Activated naive CD8-positive, alpha-beta T cell treated with anti-CD3 and anti-CD28 coated beads, Interleukin-2, amount 10 ng/mL, durations not matched to agents 7 days and 5 days (primary cell): ENCODE measurements around the gene TMC4. TPM values are rescaled to one million over a fixed set of nuclear protein-coding genes. Genes with fewer than 3 reads are reported as not detected.
A peak's percentile ranks its signal among the peaks of the same experiment; 100 is the strongest.
"Not testable (repeated sequence)": the region's sequence is repeated elsewhere in the genome, so short reads cannot be mapped to it uniquely, and the experiment has no call there.

Source experiments
- ATAC-seq: fragments of 150-1000 bp; cut with Tn5 transposase; one replicate; pipeline ENCODE4 v1.10.0; 2021; ENCODE audit warnings: low read depth, moderate library complexity
- POLR2A ChIA-PET: fragments of 350-600 bp; sonication (Branson Sonifier 250); formaldehyde crosslinking; loops from one replicate; lab custom pipeline; 2021; ENCODE audit warnings: antibody characterized with exemption; lab: Charles Lee
- DNase-seq: peaks from one replicate; pipeline ENCODE4 v3.0.0; 2021
- H3K27ac Mint-ChIP-seq: one replicate; pipeline ENCODE4 v1.8.0; 2022; ENCODE audit warnings: mild to moderate bottlenecking, mixed read lengths
- H3K27me3 Mint-ChIP-seq: one replicate; pipeline ENCODE4 v1.8.0; 2022; ENCODE audit warnings: mild to moderate bottlenecking, moderate library complexity, mixed read lengths
- H3K36me3 Mint-ChIP-seq: one replicate; pipeline ENCODE4 v1.8.0; 2021; ENCODE audit warnings: mild to moderate bottlenecking, mixed read lengths
- H3K4me1 Mint-ChIP-seq: one replicate; pipeline ENCODE4 v1.8.0; 2021; ENCODE audit warnings: mixed read lengths
- H3K4me3 Mint-ChIP-seq: one replicate; pipeline ENCODE4 v1.8.0; 2022; ENCODE audit warnings: mild to moderate bottlenecking, moderate library complexity, mixed read lengths
- H3K9me3 Mint-ChIP-seq: one replicate; pipeline ENCODE4 v1.8.0; 2021; ENCODE audit warnings: mixed read lengths
- total RNA-seq, 2 experiments: library from RNA; stranded (reverse); gene quantifications; one replicate each; pipeline ENCODE4 v1.2.3, GENCODE V29; 2021

The TMC4 gene
- total RNA-seq, 2 experiments from 2014 or later, result 1.7 to 3.0 TPM

- no peak overlapping the region for H3K27ac Mint-ChIP-seq
- H3K4me1 Mint-ChIP-seq, result peaks cover 17% of the 10 kb centered on the region
- no peak for ATAC-seq
- no peak overlapping the region for H3K4me3 Mint-ChIP-seq
- H3K27me3 Mint-ChIP-seq, result no peaks in the 10 kb centered on the region
- POLR2A ChIA-PET, result no interaction called here
- H3K9me3 Mint-ChIP-seq, result no peaks in the 10 kb centered on the region
- peaks cover 18% of the 10 kb centered on the region for H3K36me3 Mint-ChIP-seq
- no peak for DNase-seq
Observed at GRCh38 chr19:54197121-54197520, 24.2 kb upstream of the TMC4 start.

GRCh38 chr19:54196536-54196935 lies 23.6 kb upstream of the TMC4 start:
- DNase-seq, result no peak
- Mint-ChIP-seq H3K36me3 (peaks cover 13% of the 10 kb centered on the region), H3K27me3 (no peaks in the 10 kb centered on the region), H3K4me1 (peaks cover 17% of the 10 kb centered on the region), H3K4me3 (no peak overlapping the region), H3K27ac (no peak overlapping the region), H3K9me3 (no peaks in the 10 kb centered on the region)
- POLR2A ChIA-PET, result no interaction called here
- no peak for ATAC-seq

- H3K9me3 Mint-ChIP-seq, H3K4me3 Mint-ChIP-seq, POLR2A ChIA-PET, ATAC-seq, H3K27ac Mint-ChIP-seq, H3K27me3 Mint-ChIP-seq, DNase-seq, H3K36me3 Mint-ChIP-seq: not testable (repeated sequence)
- peaks cover 14% of the 10 kb centered on the region for H3K4me1 Mint-ChIP-seq
Observed at GRCh38 chr19:54194463-54194862, 21.5 kb upstream of the TMC4 start.

- Mint-ChIP-seq H3K36me3 (peaks cover 9% of the 10 kb centered on the region), H3K27me3 (no peaks in the 10 kb centered on the region), H3K4me3 (peak overlapping the region; percentile 18), H3K27ac (no peak overlapping the region), H3K9me3 (no peaks in the 10 kb centered on the region), H3K4me1 (peaks cover 14% of the 10 kb centered on the region)
- no peak for DNase-seq
- no peak for ATAC-seq
- POLR2A ChIA-PET, result interaction anchor here (1.8 to 6.7 kb wide), 4 partner anchors 7 to 78 kb away, joined by 7 to 106 read pairs (median 13); partner anchors contain the start of genes PRPF31, RPS9 and TFPT
Observed at GRCh38 chr19:54193011-54193410, 20.1 kb upstream of the TMC4 start.

GRCh38 chr19:54191811-54192453 lies 19.0 kb upstream of the TMC4 start:
- peak overlapping the region; percentile 81 for H3K27ac Mint-ChIP-seq
- H3K27me3 Mint-ChIP-seq, result no peaks in the 10 kb centered on the region
- peaks cover 22% of the 10 kb centered on the region for H3K4me1 Mint-ChIP-seq
- no peak for ATAC-seq
- peak overlapping the region; percentile 93 for H3K4me3 Mint-ChIP-seq
- H3K9me3 Mint-ChIP-seq, result no peaks in the 10 kb centered on the region
- peaks cover 9% of the 10 kb centered on the region for H3K36me3 Mint-ChIP-seq
- POLR2A ChIA-PET, result interaction anchor here (1.0 to 6.7 kb wide), 6 partner anchors 8 to 1089 kb away, joined by 3 to 106 read pairs (median 10); partner anchors contain the start of genes LENG1, PRPF31, RPS9 and TFPT
- DNase-seq, result no peak

- H3K4me1 Mint-ChIP-seq, result peaks cover 22% of the 10 kb centered on the region
- H3K36me3 Mint-ChIP-seq, result peaks cover 12% of the 10 kb centered on the region
- no peaks in the 10 kb centered on the region for H3K27me3 Mint-ChIP-seq
- H3K9me3 Mint-ChIP-seq, result no peaks in the 10 kb centered on the region
- peak within 1 kb of the TSS; percentile 93 for H3K4me3 Mint-ChIP-seq
- POLR2A ChIA-PET, result interaction anchor here (0.7 to 6.7 kb wide), 9 partner anchors 9 to 1089 kb away, joined by 3 to 106 read pairs (median 7); partner anchors contain the start of genes CNOT3, LENG1, PRPF31 and RPS9
- DNase-seq (peak; percentile 97), ATAC-seq (peak; percentile 15)
- H3K27ac Mint-ChIP-seq, result peak within 1 kb of the TSS; percentile 97
Observed at GRCh38 chr19:54191011-54191810, 18.3 kb upstream of the TMC4 start, which contains the start of gene TSEN34. TSEN34 (plus strand) TSS chr19:54191308; CDS start chr19:54191365, 57 bp downstream.

- Mint-ChIP-seq H3K4me1 (peaks cover 22% of the 10 kb centered on the region), H3K9me3 (no peaks in the 10 kb centered on the region), H3K27me3 (no peaks in the 10 kb centered on the region), H3K4me3 (peak overlapping the region; percentile 93), H3K36me3 (peaks cover 13% of the 10 kb centered on the region), H3K27ac (peak overlapping the region; percentile 97)
- ATAC-seq (peak; percentile 58), DNase-seq (peak; percentile 100)
- POLR2A ChIA-PET, result interaction anchor here (0.6 to 6.7 kb wide), 8 partner anchors 10 to 1090 kb away, joined by 3 to 106 read pairs (median 4); partner anchors contain the start of genes CNOT3, LENG1, PRPF31 and RPS9
Observed at GRCh38 chr19:54190503-54191010, 17.6 kb upstream of the TMC4 start.

- Mint-ChIP-seq H3K27me3 (no peaks in the 10 kb centered on the region), H3K4me3 (peak overlapping the region; percentile 93), H3K36me3 (peaks cover 10% of the 10 kb centered on the region), H3K9me3 (no peaks in the 10 kb centered on the region), H3K4me1 (peaks cover 22% of the 10 kb centered on the region), H3K27ac (peak overlapping the region; percentile 97)
- ATAC-seq (peak; percentile 64), DNase-seq (peak; percentile 100)
- POLR2A ChIA-PET, result interaction anchor here (0.6 to 6.7 kb wide), 21 partner anchors 10 to 1465 kb away, joined by 3 to 106 read pairs (median 5); partner anchors contain the start of genes CNOT3, LENG1, LENG8 and PRPF31
Observed at GRCh38 chr19:54189735-54190502, 17.0 kb upstream of the TMC4 start.

GRCh38 chr19:54189145-54189734 lies 16.3 kb upstream of the TMC4 start, which contains the start of gene MBOAT7:
MBOAT7 (minus strand) TSS chr19:54189580; CDS start chr19:54188508, 1,072 bp downstream.
- Mint-ChIP-seq H3K4me1 (peaks cover 22% of the 10 kb centered on the region), H3K4me3 (peak within 1 kb of the TSS; percentile 93), H3K27me3 (no peaks in the 10 kb centered on the region), H3K36me3 (peaks cover 10% of the 10 kb centered on the region), H3K9me3 (no peaks in the 10 kb centered on the region), H3K27ac (peak within 1 kb of the TSS; percentile 97)
- POLR2A ChIA-PET, result interaction anchor here (0.6 to 6.7 kb wide), 17 partner anchors 11 to 1465 kb away, joined by 3 to 106 read pairs (median 5); partner anchors contain the start of genes CNOT3, LENG1, LENG8 and RPS9
- DNase-seq (no peak), ATAC-seq (peak; percentile 5)

GRCh38 chr19:54188215-54188871 lies 15.4 kb upstream of the TMC4 start:
- DNase-seq (no peak), ATAC-seq (no peak)
- Mint-ChIP-seq H3K36me3 (peaks cover 11% of the 10 kb centered on the region), H3K4me3 (peak overlapping the region; percentile 93), H3K27ac (peak overlapping the region; percentile 81), H3K9me3 (no peaks in the 10 kb centered on the region), H3K27me3 (no peaks in the 10 kb centered on the region), H3K4me1 (peaks cover 25% of the 10 kb centered on the region)
- POLR2A ChIA-PET, result interaction anchor here (0.8 to 6.7 kb wide), 10 partner anchors 12 to 260 kb away, joined by 3 to 106 read pairs (median 6); partner anchors contain the start of genes LENG1, LENG8, RPS9 and TFPT

GRCh38 chr19:54186934-54187381 lies 14.0 kb upstream of the TMC4 start:
- no peak for DNase-seq
- peaks cover 8% of the 10 kb centered on the region for H3K36me3 Mint-ChIP-seq
- H3K27ac Mint-ChIP-seq, result peak overlapping the region; percentile 76
- ATAC-seq, result no peak
- POLR2A ChIA-PET, result interaction anchor here (1.9 to 6.7 kb wide), 2 partner anchors 13 to 18 kb away, joined by 4 to 106 read pairs; partner anchors contain the start of gene RPS9
- H3K27me3 Mint-ChIP-seq, result no peaks in the 10 kb centered on the region
- no peaks in the 10 kb centered on the region for H3K9me3 Mint-ChIP-seq
- H3K4me3 Mint-ChIP-seq, result peak overlapping the region; percentile 93
- peaks cover 18% of the 10 kb centered on the region for H3K4me1 Mint-ChIP-seq
